HG03460 (cell line): ENCODE measurements around the gene SF3B4.
"Not testable (repeated sequence)": the region's sequence is repeated elsewhere in the genome, so short reads cannot be mapped to it uniquely, and the experiment has no call there.

Experiments
- ATAC-seq: cut with Tn5 transposase; IDR thresholded peaks from one replicate; pipeline ENCODE4 v1.9.1; 2021; ENCODE audit not compliant: unreplicated experiment

Gene SF3B4

GRCh38 chr1:149927563-149928400, at the start of gene SF3B4:
Gene SF3B4, minus strand, starts transcription at chr1:149927803. Its CDS starts 44 bp downstream, at chr1:149927759.
- ATAC-seq: peak; percentile 93

GRCh38 chr1:149977345-149977744, 49.7 kb upstream of the SF3B4 start:
- ATAC-seq: no peak

GRCh38 chr1:149972547-149972946, 44.9 kb upstream of the SF3B4 start:
- no peak for ATAC-seq

- no peak for ATAC-seq
These were observed 40.0 kb upstream of the SF3B4 start for GRCh38 chr1:149967646-149968045.

- ATAC-seq: no peak
These were observed 39.4 kb upstream of the SF3B4 start for GRCh38 chr1:149967041-149967440.

- no peak for ATAC-seq
These were observed 38.8 kb upstream of the SF3B4 start for GRCh38 chr1:149966405-149966804.

GRCh38 chr1:149965440-149965839, 37.8 kb upstream of the SF3B4 start:
- no peak for ATAC-seq

GRCh38 chr1:149963358-149963757, 35.8 kb upstream of the SF3B4 start:
- ATAC-seq: no peak

- no peak for ATAC-seq
These were observed 35.1 kb upstream of the SF3B4 start for GRCh38 chr1:149962736-149963135.

GRCh38 chr1:149962039-149962647, 34.5 kb upstream of the SF3B4 start:
- ATAC-seq: no peak

GRCh38 chr1:149957548-149957947, 29.9 kb upstream of the SF3B4 start:
- not testable (repeated sequence) for ATAC-seq

GRCh38 chr1:149949911-149950310, 22.3 kb upstream of the SF3B4 start:
- no peak for ATAC-seq

- ATAC-seq: no peak
These were observed 17.6 kb upstream of the SF3B4 start for GRCh38 chr1:149945206-149945605.

GRCh38 chr1:149942885-149943284, 15.3 kb upstream of the SF3B4 start:
- ATAC-seq: no peak

GRCh38 chr1:149942207-149942606, 14.6 kb upstream of the SF3B4 start:
- ATAC-seq: no peak

GRCh38 chr1:149940427-149940826, 12.8 kb upstream of the SF3B4 start:
- ATAC-seq: no peak

GRCh38 chr1:149938668-149939003, 11.0 kb upstream of the SF3B4 start:
- not testable (repeated sequence) for ATAC-seq

GRCh38 chr1:149937759-149938158, 10.2 kb upstream of the SF3B4 start:
- no peak for ATAC-seq

GRCh38 chr1:149936992-149937705, 9.5 kb upstream of the SF3B4 start:
- ATAC-seq: no peak

- no peak for ATAC-seq
These were observed 8.8 kb upstream of the SF3B4 start, which contains the start of gene MTMR11 for GRCh38 chr1:149936170-149936991. Gene MTMR11, minus strand, starts transcription at chr1:149936879. Its CDS starts 232 bp downstream, at chr1:149936647.

GRCh38 chr1:149934356-149934755, 6.8 kb upstream of the SF3B4 start:
- ATAC-seq: no peak
